Measurements from ENCODE around the gene GNAT3. TPM values are rescaled to one million over a fixed set of nuclear protein-coding genes. Genes with fewer than 3 reads are reported as not detected.

GNAT3 gene
- total and polyA plus RNA-seq, 7 donors: not detected

DNA sequence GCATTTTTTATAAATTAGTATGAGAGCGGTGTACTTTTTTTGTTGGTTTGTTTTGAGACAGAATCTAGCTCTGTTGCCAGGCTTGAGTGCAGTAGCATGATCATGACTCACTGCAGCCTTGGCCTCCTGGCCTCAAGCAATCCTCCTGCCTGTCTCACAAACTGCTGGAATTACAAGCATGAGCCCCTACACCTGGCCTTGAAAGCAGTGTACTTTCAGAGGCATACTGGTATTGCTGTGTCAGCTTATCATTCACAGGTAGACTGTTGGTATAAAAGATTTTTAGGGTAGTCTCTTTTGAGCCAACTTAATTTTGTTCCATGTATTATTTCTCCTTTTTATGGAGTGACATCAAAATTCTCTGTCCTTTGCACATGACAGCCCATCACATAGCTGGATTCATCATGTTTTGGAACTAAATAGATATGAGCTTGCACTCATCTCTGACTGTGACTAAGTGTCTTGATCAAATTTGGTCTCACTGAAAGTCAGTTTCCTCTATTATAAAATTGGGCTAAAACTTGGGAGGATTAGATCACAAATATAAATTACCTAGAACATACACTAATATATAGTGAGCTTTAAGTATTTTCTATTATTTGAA is 12.4 kb downstream of the GNAT3 start:
- peak; percentile 66 for DNase-seq
- Histone ChIP-seq H3K27me3 (no peaks in the 10 kb centered on the region), H3K9me3 (no peaks in the 10 kb centered on the region), H3K4me3 (no peak overlapping the region), H3K27ac (peak overlapping the region in 1 of 4 donors; percentile 4), H3K36me3 (no peaks in the 10 kb centered on the region), H3K4me1 (peaks cover 0 to 3% (median 0%) of the 10 kb centered on the region in 4 donors)
- no peak for TF ChIP-seq EP300 (IDR thresholded peaks at IDR 0.05)
- TF ChIP-seq, protein P1, sequence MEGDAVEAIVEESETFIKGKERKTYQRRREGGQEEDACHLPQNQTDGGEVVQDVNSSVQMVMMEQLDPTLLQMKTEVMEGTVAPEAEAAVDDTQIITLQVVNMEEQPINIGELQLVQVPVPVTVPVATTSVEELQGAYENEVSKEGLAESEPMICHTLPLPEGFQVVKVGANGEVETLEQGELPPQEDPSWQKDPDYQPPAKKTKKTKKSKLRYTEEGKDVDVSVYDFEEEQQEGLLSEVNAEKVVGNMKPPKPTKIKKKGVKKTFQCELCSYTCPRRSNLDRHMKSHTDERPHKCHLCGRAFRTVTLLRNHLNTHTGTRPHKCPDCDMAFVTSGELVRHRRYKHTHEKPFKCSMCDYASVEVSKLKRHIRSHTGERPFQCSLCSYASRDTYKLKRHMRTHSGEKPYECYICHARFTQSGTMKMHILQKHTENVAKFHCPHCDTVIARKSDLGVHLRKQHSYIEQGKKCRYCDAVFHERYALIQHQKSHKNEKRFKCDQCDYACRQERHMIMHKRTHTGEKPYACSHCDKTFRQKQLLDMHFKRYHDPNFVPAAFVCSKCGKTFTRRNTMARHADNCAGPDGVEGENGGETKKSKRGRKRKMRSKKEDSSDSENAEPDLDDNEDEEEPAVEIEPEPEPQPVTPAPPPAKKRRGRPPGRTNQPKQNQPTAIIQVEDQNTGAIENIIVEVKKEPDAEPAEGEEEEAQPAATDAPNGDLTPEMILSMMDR (IDR thresholded peaks at IDR 0.05): no peak
- TF ChIP-seq POLR2A (IDR thresholded peaks at IDR 0.05): no peak
- TF ChIP-seq POLR2AphosphoS5 (IDR thresholded peaks at IDR 0.05): no peak
- WGBS, 2 donors: 77 to 84% methylated on average over 1 of the region's 1 CpG
- intact Hi-C loops (cut with DNase I): no loop called here

DNA sequence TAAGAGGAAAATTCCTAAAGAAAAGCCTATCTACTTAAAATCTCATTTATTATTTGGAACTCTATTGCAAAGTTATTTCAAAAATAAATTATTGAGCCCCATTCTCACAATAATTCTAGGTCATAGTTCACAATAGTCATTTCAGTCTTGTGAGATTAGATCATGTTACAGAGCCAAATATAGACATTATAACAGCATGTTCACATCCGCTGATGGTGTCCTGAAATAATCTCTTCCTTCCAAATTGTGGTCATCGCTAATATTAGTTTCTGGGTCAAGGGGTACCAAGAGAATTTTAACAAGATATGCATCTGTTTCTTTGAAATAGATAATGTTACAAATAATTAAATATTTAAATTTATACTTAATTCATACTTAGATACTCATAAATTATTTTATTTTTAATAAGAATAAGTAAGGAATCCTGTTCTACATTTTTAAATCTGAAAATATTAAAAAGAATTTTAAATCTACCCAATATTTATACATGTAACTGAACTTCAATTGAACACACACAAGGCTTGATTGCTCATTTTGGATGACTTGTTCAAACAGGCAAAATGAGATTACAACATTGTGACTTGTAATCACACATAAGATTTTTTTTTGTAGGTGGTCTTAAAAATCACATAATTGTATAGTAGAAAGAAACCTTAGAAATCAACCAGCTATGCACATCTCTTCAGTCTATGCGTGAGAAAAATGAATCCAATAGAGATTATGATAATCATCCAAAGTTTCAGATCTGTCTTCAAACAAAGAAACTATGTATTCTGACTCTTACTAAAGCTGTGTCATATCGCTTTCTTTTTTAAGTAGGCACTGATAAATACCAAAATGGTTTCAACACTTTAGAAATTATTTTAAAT is 13.1 kb downstream of the GNAT3 start:
- Histone ChIP-seq H3K36me3 (no peaks in the 10 kb centered on the region), H3K4me3 (no peak overlapping the region), H3K4me1 (peaks cover 0 to 3% (median 0%) of the 10 kb centered on the region in 4 donors), H3K9me3 (no peaks in the 10 kb centered on the region), H3K27ac (peak overlapping the region in 1 of 4 donors; percentile 4), H3K27me3 (no peaks in the 10 kb centered on the region)
- intact Hi-C loops (cut with DNase I): no loop called here
- WGBS, 2 donors: 76 to 89% methylated on average over 4 of the region's 4 CpGs
- TF ChIP-seq POLR2A (IDR thresholded peaks at IDR 0.05) (no peak), POLR2AphosphoS5 (IDR thresholded peaks at IDR 0.05) (no peak), EP300 (IDR thresholded peaks at IDR 0.05) (no peak)
- TF ChIP-seq, protein P1 (IDR thresholded peaks at IDR 0.05): no peak
- DNase-seq: no peak

DNA sequence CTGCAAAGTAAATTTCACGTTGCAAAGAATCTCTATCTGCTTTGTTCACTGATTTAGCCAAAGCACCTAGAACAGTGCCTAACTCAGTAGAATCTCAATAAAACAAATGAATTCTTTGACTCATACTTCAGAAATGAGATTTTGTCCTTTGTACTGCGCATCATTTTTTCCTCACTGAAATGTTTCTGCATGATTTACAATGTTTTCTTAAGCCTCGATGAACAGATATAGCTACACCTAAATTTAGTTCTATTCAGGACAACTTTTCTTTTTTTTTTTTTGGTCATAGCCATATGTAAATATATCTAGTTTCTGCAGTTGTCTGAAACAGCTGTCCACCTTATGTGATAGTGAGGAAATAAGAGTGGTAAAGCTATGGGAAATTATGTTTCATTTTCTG is 15.3 kb downstream of the GNAT3 start:
- Histone ChIP-seq H3K9me3 (no peaks in the 10 kb centered on the region), H3K36me3 (no peaks in the 10 kb centered on the region), H3K4me3 (no peak overlapping the region), H3K27me3 (no peaks in the 10 kb centered on the region), H3K4me1 (peaks cover 0 to 3% (median 0%) of the 10 kb centered on the region in 4 donors), H3K27ac (no peak overlapping the region)
- no peak for DNase-seq
- TF ChIP-seq, protein P1 (IDR thresholded peaks at IDR 0.05): no peak
- no peak for TF ChIP-seq POLR2AphosphoS5 (IDR thresholded peaks at IDR 0.05)
- TF ChIP-seq POLR2A (IDR thresholded peaks at IDR 0.05): no peak
- no peak for TF ChIP-seq EP300 (IDR thresholded peaks at IDR 0.05)
- 63 to 76% methylated on average over 3 of the region's 3 CpGs for WGBS, 2 donors
- intact Hi-C loops (cut with DNase I): no loop called here

DNA sequence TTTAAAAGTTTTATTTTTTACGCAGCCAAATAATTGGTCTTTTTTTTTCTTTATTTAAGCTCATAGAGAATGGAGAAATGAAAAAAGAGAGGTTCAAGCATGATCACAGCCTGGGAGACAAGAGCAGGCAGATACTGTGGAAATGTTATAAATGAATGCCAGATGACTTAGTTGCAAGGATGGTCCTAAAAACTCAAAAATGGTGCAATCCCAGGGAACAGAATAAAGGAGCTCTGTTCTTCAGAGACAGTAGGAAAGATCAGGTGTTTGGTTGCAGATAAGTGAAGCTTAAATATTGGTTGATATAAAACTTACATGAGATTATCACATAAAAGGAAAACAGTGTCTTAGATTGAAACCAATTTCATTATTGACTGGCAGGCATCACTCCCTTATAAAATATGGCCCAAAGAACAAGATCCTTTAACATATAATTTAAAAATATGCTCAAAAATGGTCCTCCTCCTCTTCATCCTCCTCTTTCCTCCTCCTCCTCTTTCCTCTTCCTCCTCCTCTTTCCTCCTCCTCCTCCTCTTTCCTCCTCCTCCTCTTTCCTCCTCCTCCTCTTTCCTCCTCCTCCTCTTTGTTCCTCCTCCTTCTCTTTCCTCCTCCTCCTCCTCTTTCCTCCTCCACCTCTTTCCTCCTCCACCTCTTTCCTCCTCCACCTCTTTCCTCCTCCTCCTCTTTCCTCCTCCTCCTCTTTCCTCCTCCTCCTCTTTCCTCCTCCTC is 18.6 kb downstream of the GNAT3 start:
- Histone ChIP-seq H3K4me3 (no peak overlapping the region), H3K9me3 (no peaks in the 10 kb centered on the region), H3K4me1 (no peaks in the 10 kb centered on the region), H3K27ac (no peak overlapping the region), H3K27me3 (no peaks in the 10 kb centered on the region), H3K36me3 (no peaks in the 10 kb centered on the region)
- no peak for DNase-seq
- intact Hi-C loops (cut with DNase I): no loop called here
- WGBS, 2 donors: 97 to 98% methylated on average over 1 of the region's 1 CpG
- TF ChIP-seq POLR2AphosphoS5 (IDR thresholded peaks at IDR 0.05): no peak

DNA sequence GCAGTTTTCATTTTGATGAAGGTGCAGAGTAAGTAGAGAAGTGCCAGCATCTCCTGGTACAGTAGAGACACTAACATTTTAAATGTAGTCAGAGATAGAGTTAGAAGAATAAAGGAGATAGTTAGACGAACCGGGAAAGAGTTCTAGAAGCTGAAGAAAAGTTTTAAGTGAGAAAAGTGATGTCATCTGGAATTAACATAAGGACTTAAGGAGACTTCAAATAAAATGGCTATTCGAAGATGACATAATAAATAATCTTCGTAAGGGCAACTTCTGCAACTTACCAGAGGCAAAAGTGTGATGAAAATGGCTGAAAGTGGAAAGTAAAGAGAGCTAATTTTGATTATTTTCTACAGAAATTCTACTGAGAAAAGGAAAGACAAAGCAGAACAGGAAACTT is 20.4 kb downstream of the GNAT3 start:
- Histone ChIP-seq H3K27ac (no peak overlapping the region), H3K36me3 (no peaks in the 10 kb centered on the region), H3K4me1 (no peaks in the 10 kb centered on the region), H3K27me3 (no peaks in the 10 kb centered on the region), H3K9me3 (no peaks in the 10 kb centered on the region), H3K4me3 (no peak overlapping the region)
- intact Hi-C loops (cut with DNase I): no loop called here
- TF ChIP-seq POLR2AphosphoS5 (IDR thresholded peaks at IDR 0.05) (no peak), POLR2A (IDR thresholded peaks at IDR 0.05) (no peak), EP300 (IDR thresholded peaks at IDR 0.05) (no peak)
- TF ChIP-seq, protein P1 (IDR thresholded peaks at IDR 0.05): no peak
- no peak for DNase-seq
- WGBS, 2 donors: 90 to 93% methylated on average over 4 of the region's 4 CpGs

All from sigmoid colon (tissue), 7 donors.